Prostate gland (tissue), 2 donors: ENCODE data around the gene PHAF1. TPM values are rescaled to one million over a fixed set of nuclear protein-coding genes. Genes with fewer than 3 reads are reported as not detected.

ENCODE experiments used
- DNase-seq: peaks from one replicate; pipeline ENCODE4 v3.0.0-alpha.2; 2019; ENCODE audit warnings: low spot score
- H3K27ac ChIP-seq, 2 donors: fragments of 200-600 bp; sonication (generic); 2 replicates each; pipeline ENCODE4 v1.5.1; 2017 to 2019
- H3K27me3 ChIP-seq: fragments of 200-600 bp; sonication (generic); replicated peaks from 2 replicates; pipeline ENCODE4 v1.5.1; 2019; ENCODE audit not compliant: insufficient read depth
- H3K36me3 ChIP-seq, 2 donors: fragments of 200-600 bp; sonication (generic); 1 replicate in 1 of 2; 2 replicates in 1 of 2; pipeline versions ENCODE4 v1.5.1 to v1.8.1; 2017 to 2019
- H3K4me1 ChIP-seq: fragments of 200-600 bp; sonication (generic); replicated peaks from 2 replicates; pipeline ENCODE4 v1.5.1; 2019
- H3K4me3 ChIP-seq, 2 donors: fragments of 200-600 bp; sonication (generic); 2 replicates each; pipeline ENCODE4 v1.5.1; 2017 to 2019
- H3K9me3 ChIP-seq: fragments of 200-600 bp; sonication (generic); 2 replicates; pipeline ENCODE4 v1.5.1; 2017
- POLR2A ChIP-seq: fragments of 450-650 bp; IDR thresholded peaks from one replicate; pipeline ENCODE4 v1.6.1; 2016; ENCODE audit warnings: antibody characterized with exemption, mild to moderate bottlenecking
- POLR2AphosphoS5 ChIP-seq: sonication (generic); formaldehyde crosslinking; IDR thresholded peaks from one replicate; pipeline ENCODE4 v1.6.1; 2017; ENCODE audit warnings: antibody characterized with exemption
- WGBS: methylation state at CpG from one replicate; pipeline ENCODE4 v1.1.5; 2018; 5-methylcytosine and 5-hydroxymethylcytosine counted together
- intact Hi-C: fragments of 100-400 bp; cut with DNase I; formaldehyde crosslinking; loops from one replicate; pipeline ENCODE4 v1.14.2; 2022
- total RNA-seq, 2 donors: library from RNA; depleted of rRNA; stranded (reverse); fragments of >200 nt; gene quantifications; one replicate each; pipeline ENCODE4 v1.1.0, GENCODE V29; 2016
- TF ChIP-seq, protein P1 (sequence below), 4 experiments: fragments of 200-600 bp in 2 of 4; fragments of 450-650 bp in 2 of 4; sonication (generic) in 2 of 4; IDR thresholded peaks; 1 replicate in 3 of 4; 2 replicates in 1 of 4; pipeline ENCODE4 v1.5.1; 2016 to 2019; ENCODE audit warnings: antibody characterized with exemption in 4 of 4, mild to moderate bottlenecking in 2 of 4, moderate library complexity in 2 of 4

The PHAF1 gene
- total RNA-seq, 2 donors from 2014 or later = 30.1 to 31.9 TPM

- TF ChIP-seq POLR2AphosphoS5 = no peak
- TF ChIP-seq, protein P1, sequence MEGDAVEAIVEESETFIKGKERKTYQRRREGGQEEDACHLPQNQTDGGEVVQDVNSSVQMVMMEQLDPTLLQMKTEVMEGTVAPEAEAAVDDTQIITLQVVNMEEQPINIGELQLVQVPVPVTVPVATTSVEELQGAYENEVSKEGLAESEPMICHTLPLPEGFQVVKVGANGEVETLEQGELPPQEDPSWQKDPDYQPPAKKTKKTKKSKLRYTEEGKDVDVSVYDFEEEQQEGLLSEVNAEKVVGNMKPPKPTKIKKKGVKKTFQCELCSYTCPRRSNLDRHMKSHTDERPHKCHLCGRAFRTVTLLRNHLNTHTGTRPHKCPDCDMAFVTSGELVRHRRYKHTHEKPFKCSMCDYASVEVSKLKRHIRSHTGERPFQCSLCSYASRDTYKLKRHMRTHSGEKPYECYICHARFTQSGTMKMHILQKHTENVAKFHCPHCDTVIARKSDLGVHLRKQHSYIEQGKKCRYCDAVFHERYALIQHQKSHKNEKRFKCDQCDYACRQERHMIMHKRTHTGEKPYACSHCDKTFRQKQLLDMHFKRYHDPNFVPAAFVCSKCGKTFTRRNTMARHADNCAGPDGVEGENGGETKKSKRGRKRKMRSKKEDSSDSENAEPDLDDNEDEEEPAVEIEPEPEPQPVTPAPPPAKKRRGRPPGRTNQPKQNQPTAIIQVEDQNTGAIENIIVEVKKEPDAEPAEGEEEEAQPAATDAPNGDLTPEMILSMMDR (IDR thresholded peaks at IDR 0.05) = no peak
- TF ChIP-seq POLR2A = no peak
- DNase-seq = no peak
- Histone ChIP-seq H3K4me1 (no peaks in the 10 kb centered on the region), H3K9me3 (no peaks in the 10 kb centered on the region), H3K27ac (no peak overlapping the region), H3K36me3 (no peaks in the 10 kb centered on the region), H3K27me3 (no peaks in the 10 kb centered on the region), H3K4me3 (no peak overlapping the region)
- intact Hi-C loops = no loop called here
- WGBS = 84% methylated on average over 4 of the region's 4 CpGs
Measured at GRCh38 chr16:67091906-67092566, 17.7 kb upstream of the PHAF1 start.

GRCh38 chr16:67093098-67093726, 16.5 kb upstream of the PHAF1 start:
- intact Hi-C loops = no loop called here

DNA sequence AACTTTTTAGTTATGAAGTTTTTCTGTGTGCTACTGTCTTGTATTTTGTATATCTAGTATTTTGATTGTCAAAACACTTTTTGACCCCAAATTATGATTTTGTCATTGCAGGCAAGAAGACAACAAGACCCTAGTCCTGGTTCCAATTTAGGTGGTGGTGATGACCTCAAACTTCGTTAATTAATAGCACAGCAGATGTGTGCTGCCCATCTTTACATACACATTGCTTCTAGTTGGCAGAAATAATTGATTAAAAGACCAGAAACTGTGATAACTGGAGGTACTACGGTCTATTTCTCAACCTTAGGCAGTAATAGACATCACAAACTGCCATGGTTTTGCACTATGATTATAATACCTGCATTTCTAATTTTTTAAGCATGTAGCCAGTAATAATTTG, 11.1 kb upstream of the PHAF1 start:
- Histone ChIP-seq H3K27ac (no peak overlapping the region), H3K4me3 (no peak overlapping the region), H3K9me3 (no peaks in the 10 kb centered on the region), H3K36me3 (no peaks in the 10 kb centered on the region), H3K4me1 (no peaks in the 10 kb centered on the region), H3K27me3 (no peaks in the 10 kb centered on the region)
- TF ChIP-seq POLR2AphosphoS5 (no peak), POLR2A (no peak)
- TF ChIP-seq, protein P1 (IDR thresholded peaks at IDR 0.05) = no peak
- DNase-seq = no peak
- intact Hi-C loops = no loop called here
- WGBS = 90% methylated on average over 2 of the region's 2 CpGs

More at GRCh38 chr16:67093098-67093726, 16.5 kb upstream of the PHAF1 start:
- H3K27me3 ChIP-seq = no peaks in the 10 kb centered on the region
- TF ChIP-seq POLR2AphosphoS5 (no peak), POLR2A (no peak)
- TF ChIP-seq, protein P1 (IDR thresholded peaks at IDR 0.05) = no peak
- no peak overlapping the region for H3K27ac ChIP-seq
- no peaks in the 10 kb centered on the region for H3K36me3 ChIP-seq
- no peak overlapping the region for H3K4me3 ChIP-seq
- DNase-seq = no peak
- H3K4me1 ChIP-seq = no peaks in the 10 kb centered on the region
- H3K9me3 ChIP-seq = no peaks in the 10 kb centered on the region
- 92% methylated on average over 4 of the region's 4 CpGs for WGBS

DNA sequence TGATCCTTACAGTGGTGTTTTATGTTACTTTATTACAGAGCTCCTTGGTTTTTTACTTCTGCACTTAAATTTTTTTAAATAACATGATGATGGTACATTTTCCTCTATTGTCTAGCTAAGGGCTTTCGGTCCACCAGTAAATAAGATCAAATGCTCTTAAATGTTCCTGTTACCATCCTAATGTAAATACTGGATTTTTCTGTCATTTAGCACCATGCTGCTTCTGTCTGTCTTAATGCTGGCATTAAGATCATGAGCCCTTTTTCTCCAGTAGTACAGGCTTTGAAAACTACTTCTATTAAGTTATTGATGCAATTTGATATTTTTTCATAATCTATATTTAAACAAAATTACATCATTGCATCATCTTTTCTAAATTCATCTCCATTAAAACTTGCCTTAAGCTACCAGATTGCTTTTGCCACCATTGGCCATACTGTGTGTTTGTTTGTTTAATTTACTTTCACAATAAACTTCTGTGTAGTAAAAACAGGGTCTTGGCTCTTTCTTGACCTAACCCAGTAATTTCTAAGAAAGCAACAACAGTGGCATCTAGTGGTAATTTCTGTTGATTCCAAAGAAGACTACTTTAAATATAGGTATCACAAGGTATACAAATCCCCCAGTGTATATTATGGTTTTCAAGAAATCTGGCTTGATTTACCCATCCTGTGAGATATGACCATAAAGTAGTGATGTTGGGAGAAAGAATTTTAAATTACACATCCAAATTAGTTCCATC, 9.0 kb upstream of the PHAF1 start:
- H3K27ac ChIP-seq = no peak overlapping the region
- TF ChIP-seq POLR2A (no peak), POLR2AphosphoS5 (no peak)
- TF ChIP-seq, protein P1 (IDR thresholded peaks at IDR 0.05) = peak in 1 of 4 experiments; percentile 25
- H3K4me1 ChIP-seq = no peaks in the 10 kb centered on the region
- H3K27me3 ChIP-seq = no peaks in the 10 kb centered on the region
- 95% methylated on average over 1 of the region's 1 CpG for WGBS
- DNase-seq = no peak
- no peak overlapping the region for H3K4me3 ChIP-seq
- H3K36me3 ChIP-seq = no peaks in the 10 kb centered on the region
- intact Hi-C loops = no loop called here
- no peaks in the 10 kb centered on the region for H3K9me3 ChIP-seq
